GM12878 (cell line): Measurements from ENCODE around the gene TRPT1. TPM values are rescaled to one million over a fixed set of nuclear protein-coding genes. Genes with fewer than 3 reads are reported as not detected.

Source experiments
- ATAC-seq: fragments of 200-7000 bp; cut with Tn5 transposase; 3 replicates; pipeline ENCODE4 v1.9.1; 2020; ENCODE audit warnings: mild to moderate bottlenecking, moderate library complexity
- BruUV-seq: library from RNA; stranded (reverse); fragments of 400-500 nt; replicated peaks from 2 replicates; lab custom pipeline; 2021; lab: Mats Ljungman, UMichigan
- CTCF ChIA-PET: fragments of 300-600 bp; sonication (Branson Sonifier 250); formaldehyde crosslinking; extraction: SDS; loops from one replicate; lab custom pipeline; 2021; ENCODE audit warnings: inconsistent platforms; lab: Yijun Ruan, JAX
- POLR2A ChIA-PET: fragments of 350-600 bp; formaldehyde crosslinking; extraction: SDS; loops from one replicate; lab custom pipeline; 2021; ENCODE audit warnings: inconsistent platforms; lab: Charles Lee
- RAD21 ChIA-PET: fragments of 300-600 bp; sonication (Branson Sonifier 250); formaldehyde crosslinking; loops from one replicate; lab custom pipeline; 2023; ENCODE audit warnings: antibody characterized with exemption; ENCODE audit not compliant: unreplicated experiment; lab: Charles Lee
- SMC1A ChIA-PET: fragments of 300-600 bp; sonication (Branson Sonifier 250); formaldehyde crosslinking; loops from one replicate; lab custom pipeline; 2023; ENCODE audit not compliant: unreplicated experiment, uncharacterized antibody; lab: Charles Lee
- DNase-seq: peaks from one replicate; pipeline ENCODE4 v3.0.0-alpha.2; 2011; ENCODE audit warnings: low read depth, low spot score
- FAIRE-seq: peaks from 3 replicates; lab custom pipeline; 2011; peaks lifted over from hg19 to GRCh38; lab: Jason Lieb, UNC
- H2AFZ ChIP-seq: 2 replicates; pipeline ENCODE4 v1.6.0; 2011; ENCODE audit warnings: low read depth, low read length, control low read depth; ENCODE audit not compliant: control insufficient read depth
- H3K27ac ChIP-seq: 2 replicates; pipeline ENCODE4 v1.5.1; 2011; ENCODE audit warnings: control low read depth; ENCODE audit not compliant: control insufficient read depth, insufficient read depth
- H3K27me3 ChIP-seq, 2 experiments: replicated peaks in 1 of 2; 2 replicates each; pipeline versions ENCODE4 v1.6.0 to v1.6.1; 2011; ENCODE audit warnings: low read length in 1 of 2; ENCODE audit not compliant: control insufficient read depth in 2 of 2, insufficient read depth in 2 of 2
- H3K36me3 ChIP-seq, 2 experiments: 2 replicates each; pipeline ENCODE4 v1.5.1; 2011; ENCODE audit warnings: low read length in 1 of 2; ENCODE audit not compliant: control insufficient read depth in 2 of 2, insufficient read depth in 2 of 2
- H3K4me1 ChIP-seq: 2 replicates; pipeline ENCODE4 v1.6.1; 2011; ENCODE audit warnings: mild to moderate bottlenecking, low read length, moderate library complexity, mixed read lengths; ENCODE audit not compliant: control insufficient read depth, insufficient read depth
- H3K4me2 ChIP-seq: 2 replicates; pipeline ENCODE4 v1.6.0; 2011; ENCODE audit warnings: control low read depth; ENCODE audit not compliant: control insufficient read depth, insufficient read depth
- H3K4me3 ChIP-seq: fragments of 200-600 bp; sonication (generic); 2 replicates; pipeline ENCODE4 v1.5.1; 2016
- H3K79me2 ChIP-seq: 2 replicates; pipeline ENCODE4 v1.6.0; 2011; ENCODE audit warnings: low read length; ENCODE audit not compliant: control insufficient read depth, insufficient read depth
- H3K9ac ChIP-seq: 2 replicates; pipeline ENCODE4 v1.8.0; 2011; ENCODE audit warnings: low read length, control low read depth, mixed read lengths; ENCODE audit not compliant: control insufficient read depth, insufficient read depth
- H3K9me3 ChIP-seq: replicated peaks from 3 replicates; pipeline ENCODE4 v1.5.1; 2011; ENCODE audit warnings: mild to moderate bottlenecking, low read length; ENCODE audit not compliant: control insufficient read depth, insufficient read depth
- H4K20me1 ChIP-seq: 2 replicates; pipeline ENCODE4 v1.6.0; 2011; ENCODE audit not compliant: control insufficient read depth, insufficient read depth
- ASH2L ChIP-seq: fragments of 300-600, 200-600 bp; sonication (generic); IDR thresholded peaks from 2 replicates; pipeline ENCODE4 v1.6.1; 2017; ENCODE audit warnings: low read depth, mild to moderate bottlenecking, borderline replicate concordance
- CBX3 ChIP-seq: fragments of 200-600 bp; sonication (generic); IDR thresholded peaks from 2 replicates; pipeline ENCODE4 v1.6.1; 2016; ENCODE audit warnings: low read depth, borderline replicate concordance
- MTA3 ChIP-seq: IDR thresholded peaks from 2 replicates; pipeline ENCODE4 v1.6.1; 2012; ENCODE audit warnings: low read length, inconsistent platforms, borderline replicate concordance
- POLR2AphosphoS5 ChIP-seq: IDR thresholded peaks from 2 replicates; pipeline ENCODE4 v1.6.1; 2011; ENCODE audit warnings: mild to moderate bottlenecking, low read length, inconsistent platforms
- SUPT20H ChIP-seq: IDR thresholded peaks from 2 replicates; pipeline ENCODE4 v1.6.1; 2011; ENCODE audit warnings: low read depth, mild to moderate bottlenecking, low read length, moderate library complexity, borderline replicate concordance; ENCODE audit not compliant: control insufficient read depth
- WGBS: methylation state at CpG from one replicate; pipeline ENCODE4 v1.1.6; 2016; ENCODE audit warnings: low lambda C conversion rate; ENCODE audit not compliant: insufficient replicate concordance, insufficient coverage; ENCODE audit errors: missing lambda C conversion rate; 5-methylcytosine and 5-hydroxymethylcytosine counted together
- in situ Hi-C: fragments of 300-500 bp; cut with MboI; formaldehyde crosslinking; loops from 9 replicates; pipeline ENCODE4 v1.14.3; 2018; ENCODE audit warnings: mixed read lengths
- intact Hi-C: fragments of 100-400 bp; cut with micrococcal nuclease; formaldehyde crosslinking; loops from one replicate; pipeline ENCODE4 v1.14.2; 2022; ENCODE audit not compliant: unreplicated experiment
- polyA plus RNA-seq, 11 experiments: library from polyadenylated mRNA; depleted of rRNA in 4 of 11; unstranded in 6 of 11; stranded (reverse) in 5 of 11; fragments of >200 nt; fragmentation: Nextera tagmentation in 4 of 11; fragmentation: Illumina TruSeq in 1 of 11; extraction: Ambion mirVana in 4 of 11; extraction: Trizol in 1 of 11; gene quantifications; 1 replicate in 1 of 11; 2 replicates in 10 of 11; pipeline versions ENCODE4 v1.2.1 to v1.2.3, GENCODE V29; 2011 to 2016; ENCODE audit warnings: inconsistent platforms in 2 of 11, missing spikeins in 2 of 11, low read depth in 1 of 11
- total RNA-seq, 4 experiments: library from RNA; depleted of rRNA in 3 of 4; stranded (reverse); fragments of >200 nt in 3 of 4; fragmentation: Illumina TruSeq in 1 of 4; extraction: Trizol in 1 of 4; gene quantifications; 2 replicates each; pipeline versions ENCODE4 v1.2.1 to v1.2.3, GENCODE V29; 2013 to 2021
- TF ChIP-seq, protein P1 (sequence below): fragments of 450-650 bp; formaldehyde crosslinking; IDR thresholded peaks from 2 replicates; pipeline ENCODE4 v1.4.0; 2022; ENCODE audit warnings: mild to moderate bottlenecking, moderate library complexity

TRPT1 gene
- total and polyA plus RNA-seq, 10 of the 15 experiments (the other 5 are each of a cell fraction or from before 2014, with no cell fraction given), result 7.1 to 63.0 (median 31.4) TPM

DNA sequence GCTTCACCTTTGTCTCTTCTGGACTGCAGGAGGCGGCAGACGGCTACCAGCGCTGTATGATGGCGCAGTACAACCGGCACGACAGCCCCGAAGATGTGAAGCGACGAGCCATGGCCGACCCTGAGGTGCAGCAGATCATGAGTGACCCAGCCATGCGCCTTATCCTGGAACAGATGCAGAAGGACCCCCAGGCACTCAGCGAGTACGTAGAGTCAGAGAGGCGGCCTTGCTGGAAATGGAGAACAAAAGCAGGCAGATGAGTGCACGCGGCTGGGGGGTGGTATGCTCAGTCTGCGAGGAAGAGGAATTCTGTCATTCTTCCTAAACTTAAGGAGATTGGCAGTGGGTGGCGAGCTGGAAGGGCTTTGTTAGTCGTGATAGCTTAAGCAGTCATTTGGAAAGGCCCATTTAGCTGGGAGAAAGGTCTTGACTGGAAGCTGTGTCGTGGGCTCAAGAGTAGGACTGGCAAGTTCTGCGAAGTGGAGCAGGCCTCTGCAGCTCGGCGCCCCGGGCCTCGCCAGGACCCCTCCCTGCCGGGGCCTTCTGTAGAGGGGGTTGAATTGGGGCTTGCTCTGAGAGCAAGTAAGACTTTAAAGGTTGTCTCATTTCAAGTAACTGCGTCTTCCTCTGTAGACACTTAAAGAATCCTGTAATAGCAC, 22.4 kb downstream of the TRPT1 start:
- Histone ChIP-seq H3K4me1 (peaks cover 26% of the 10 kb centered on the region), H3K4me3 (no peak overlapping the region), H3K9ac (no peak overlapping the region), H3K36me3 (peaks cover 31% of the 10 kb centered on the region in 2 experiments), H2AFZ (no peak overlapping the region), H4K20me1 (no peaks in the 10 kb centered on the region), H3K27ac (no peak overlapping the region), H3K79me2 (peaks cover 32% of the 10 kb centered on the region), H3K27me3 (no peaks in the 10 kb centered on the region), H3K4me2 (no peak overlapping the region), H3K9me3 (no peaks in the 10 kb centered on the region)
- no peak for FAIRE-seq
- CTCF ChIA-PET, result interaction anchor here (0.6 to 9.7 kb wide), 12 partner anchors 8 to 152 kb away, joined by 3 to 238 read pairs (median 30); partner anchors contain the start of genes CATSPERZ, ESRRA, NUDT22 and PLCB3
- POLR2A ChIA-PET, result interaction anchor here (0.7 to 5.8 kb wide), 4 partner anchors 17 to 114 kb away, joined by 3 to 70 read pairs (median 59); partner anchors contain the start of genes CATSPERZ, ESRRA, STIP1 and TRMT112
- 94% methylated on average over 27 of the region's 27 CpGs for WGBS
- RAD21 ChIA-PET, result interaction anchor here (1.3 to 6.6 kb wide), 6 partner anchors 17 to 99 kb away, joined by 3 to 125 read pairs (median 44); partner anchors contain the start of genes CATSPERZ, ESRRA, FKBP2 and PPP1R14B
- intact Hi-C loops (loop anchor here (1.0 to 2.0 kb wide), 3 partner anchors 17 to 101 kb away; partner anchors contain the start of genes FKBP2 and STIP1), in situ Hi-C loops (loop anchor here (5.0 kb wide), 1 partner anchor 99 kb away; the partner anchor contains the start of gene CATSPERZ)
- ATAC-seq, result no peak
- SMC1A ChIA-PET, result interaction anchor here (1.0 to 5.5 kb wide), 6 partner anchors 22 to 151 kb away, joined by 3 to 98 read pairs (median 6); partner anchors contain the start of genes CATSPERZ, ESRRA, NUDT22 and PPP1R14B
- no TSS peak for BruUV-seq
- TF ChIP-seq POLR2AphosphoS5 (no peak), ASH2L (no peak), SUPT20H (no peak), CBX3 (no peak), MTA3 (no peak)
- TF ChIP-seq, protein P1, sequence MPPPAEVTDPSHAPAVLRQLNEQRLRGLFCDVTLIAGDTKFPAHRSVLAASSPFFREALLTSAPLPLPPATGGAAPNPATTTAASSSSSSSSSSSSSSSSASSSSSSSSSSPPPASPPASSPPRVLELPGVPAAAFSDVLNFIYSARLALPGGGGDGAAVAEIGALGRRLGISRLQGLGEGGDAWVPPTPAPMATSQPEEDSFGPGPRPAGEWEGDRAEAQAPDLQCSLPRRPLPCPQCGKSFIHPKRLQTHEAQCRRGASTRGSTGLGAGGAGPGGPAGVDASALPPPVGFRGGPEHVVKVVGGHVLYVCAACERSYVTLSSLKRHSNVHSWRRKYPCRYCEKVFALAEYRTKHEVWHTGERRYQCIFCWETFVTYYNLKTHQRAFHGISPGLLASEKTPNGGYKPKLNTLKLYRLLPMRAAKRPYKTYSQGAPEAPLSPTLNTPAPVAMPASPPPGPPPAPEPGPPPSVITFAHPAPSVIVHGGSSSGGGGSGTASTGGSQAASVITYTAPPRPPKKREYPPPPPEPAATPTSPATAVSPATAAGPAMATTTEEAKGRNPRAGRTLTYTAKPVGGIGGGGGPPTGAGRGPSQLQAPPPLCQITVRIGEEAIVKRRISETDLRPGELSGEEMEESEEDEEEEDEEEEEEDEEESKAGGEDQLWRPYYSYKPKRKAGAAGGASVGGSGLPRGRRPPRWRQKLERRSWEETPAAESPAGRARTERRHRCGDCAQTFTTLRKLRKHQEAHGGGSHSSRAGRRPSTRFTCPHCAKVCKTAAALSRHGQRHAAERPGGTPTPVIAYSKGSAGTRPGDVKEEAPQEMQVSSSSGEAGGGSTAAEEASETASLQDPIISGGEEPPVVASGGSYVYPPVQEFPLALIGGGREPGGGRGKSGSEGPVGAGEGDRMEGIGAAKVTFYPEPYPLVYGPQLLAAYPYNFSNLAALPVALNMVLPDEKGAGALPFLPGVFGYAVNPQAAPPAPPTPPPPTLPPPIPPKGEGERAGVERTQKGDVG (CRISPR knock-in tag), result no peak
- no peak for DNase-seq
